ENCODE measurements around the gene DDX23. TPM values are rescaled to one million over a fixed set of nuclear protein-coding genes. Genes with fewer than 3 reads are reported as not detected.

Gene DDX23
- total RNA-seq: 51.7 and 63.4 TPM in 2 replicates

DNA sequence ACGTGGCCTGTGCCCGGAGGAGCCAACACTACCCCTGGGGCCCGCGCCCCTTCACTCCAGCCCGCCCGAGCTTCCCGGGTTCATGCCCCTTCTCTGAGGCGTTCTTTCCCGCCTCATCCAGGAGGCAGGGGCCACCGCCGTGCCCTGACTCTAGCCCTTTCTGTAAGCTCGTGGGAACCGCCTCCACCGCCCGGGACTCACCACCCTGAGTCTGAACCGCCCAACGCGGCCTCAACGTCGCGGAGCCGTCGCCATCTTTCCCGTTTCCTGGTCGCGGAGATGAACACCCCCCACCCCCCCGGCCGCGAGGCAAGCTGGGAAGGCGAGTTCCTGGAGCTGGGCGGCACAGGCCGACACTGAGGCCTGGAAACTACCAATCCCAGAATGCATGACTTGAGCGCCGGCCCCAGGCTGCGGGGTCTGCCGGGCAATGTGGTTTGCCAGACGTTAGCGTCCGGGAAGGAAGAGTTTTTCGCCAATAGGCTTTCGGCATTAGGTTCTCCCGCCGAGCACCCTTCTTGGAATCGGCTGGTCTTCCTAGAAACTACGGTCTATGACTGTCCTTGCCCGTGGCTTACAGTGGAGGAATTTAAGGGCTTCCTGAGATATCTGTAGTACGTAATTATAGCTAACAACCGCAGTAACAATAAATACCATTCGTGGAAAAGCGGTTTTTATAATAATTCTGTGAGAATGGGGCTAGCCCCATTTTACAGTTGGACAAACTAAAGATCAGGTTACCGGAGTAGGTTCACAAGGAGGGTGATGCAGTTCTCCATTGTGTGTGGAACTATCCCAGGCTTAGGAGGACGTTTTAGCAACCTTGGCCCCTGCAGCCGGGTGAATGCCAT is at the start of gene DDX23:
Gene DDX23, minus strand, starts transcription at position 281 of the 851 bp plus-strand sequence. CDS start 6,381 bp downstream, outside the sequence.

DNA sequence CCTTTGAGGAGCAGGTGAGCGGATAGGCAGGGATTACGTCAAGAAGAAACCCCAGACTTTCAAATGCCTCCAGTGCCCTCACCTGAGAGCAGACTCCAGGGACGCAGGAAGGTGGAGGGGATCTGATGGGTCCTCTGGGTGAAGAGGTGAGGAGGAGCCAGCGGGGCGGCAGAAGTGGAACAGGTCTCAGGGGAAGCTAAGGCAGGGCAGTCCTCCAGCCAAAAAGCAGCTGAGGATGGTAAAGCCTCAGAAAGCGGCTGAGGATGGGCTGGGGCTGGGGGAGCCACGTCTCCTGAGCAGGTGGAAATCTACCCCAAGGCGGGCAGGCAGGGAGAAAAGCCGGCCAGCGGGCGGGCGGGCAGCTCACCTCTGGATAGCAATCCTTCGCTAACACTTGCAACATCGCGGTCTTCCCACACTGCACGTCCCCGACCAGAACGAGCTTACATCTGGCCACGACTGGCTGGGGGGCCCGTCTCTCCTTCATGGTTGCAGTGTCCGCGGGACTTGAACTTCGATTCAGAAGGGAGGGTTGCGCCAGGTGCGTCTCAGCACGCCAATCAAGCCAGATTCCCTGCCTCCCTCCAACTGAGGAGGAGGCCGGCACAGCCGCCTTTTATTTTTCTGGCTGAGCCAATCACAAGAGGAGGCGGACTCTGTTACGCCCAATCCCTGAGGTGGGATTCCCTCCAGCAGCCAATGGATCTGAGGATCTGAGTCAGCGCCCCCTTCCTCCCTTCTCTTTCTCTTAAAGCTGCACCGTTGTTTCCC is 13.5 kb upstream of the DDX23 start, which contains the start of gene RND1:
Gene RND1, minus strand, starts transcription at position 590 of the 771 bp plus-strand sequence. Its CDS starts 103 bp downstream, at position 487.

DNA sequence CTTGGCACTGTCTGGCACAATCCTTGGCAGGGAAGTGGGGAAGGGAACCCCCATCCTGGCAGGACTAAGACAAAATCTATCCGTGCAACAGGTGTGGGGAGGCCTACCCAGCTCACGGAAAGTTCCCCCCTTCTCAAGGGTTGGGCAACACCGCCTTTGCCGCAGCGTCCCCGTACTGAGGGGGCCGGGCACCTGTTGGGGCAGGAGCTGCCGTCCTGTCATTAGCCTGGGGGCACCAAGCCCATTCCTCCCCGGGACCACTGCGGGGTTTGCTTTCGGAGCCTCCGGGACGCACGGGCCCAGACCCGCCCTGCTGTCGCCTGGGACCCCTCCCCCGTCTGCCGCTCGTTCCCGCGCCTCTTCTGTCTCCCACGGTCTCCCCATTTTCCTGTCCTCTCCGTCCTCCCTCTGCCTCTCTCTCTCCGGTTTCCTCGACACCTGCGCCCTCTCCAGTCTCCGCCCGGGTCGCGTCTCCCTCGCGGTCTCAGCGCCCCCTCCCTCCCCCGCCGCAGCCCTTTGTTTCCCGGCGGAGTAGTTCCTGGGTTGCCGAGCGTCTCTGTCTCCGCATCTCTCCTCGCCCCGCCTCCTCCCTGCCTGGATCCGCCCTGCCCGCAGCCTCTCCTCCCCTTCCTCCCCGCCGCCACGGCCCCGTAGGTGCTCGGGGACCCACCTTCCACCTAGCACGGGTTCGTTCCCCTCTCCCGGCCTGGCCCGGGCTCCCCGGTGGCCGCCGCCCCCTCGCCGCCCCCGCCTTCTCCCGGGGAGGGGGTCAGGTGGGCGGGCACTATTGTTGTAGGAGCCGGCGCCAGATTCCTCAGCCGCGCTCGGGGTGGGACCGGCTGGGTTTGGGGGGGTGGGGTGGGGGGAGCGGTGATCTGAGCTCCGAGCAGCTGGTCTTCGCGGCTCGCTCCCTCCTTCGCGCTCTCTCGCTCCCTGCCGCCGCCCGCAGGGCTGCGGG is 33.8 kb downstream of the DDX23 start, which contains the start of gene CACNB3:
Gene CACNB3, plus strand, starts transcription at position 624 of the 958 bp plus-strand sequence. CDS start 434 bp downstream, outside the sequence.

GRCh38 chr12:48788854-48789775 is 62.8 kb downstream of the DDX23 start, which contains the start of gene ADCY6:
Gene ADCY6, minus strand, starts transcription at chr12:48789089. Its CDS starts 5,655 bp downstream, at chr12:48783434.

Small RNAs within 50 kb of the gene (small RNA-seq; reads per million reads assigned to genes)
- gene RF00019: not detected
- gene RNU6-600P: not detected

Other genes with a start within 250 kb of the DDX23 start
- gene KANSL2, start 169.9 kb downstream of the DDX23 start, total RNA-seq: 49.2 and 62.1 TPM in 2 replicates
- gene CCNT1, start 135.5 kb downstream of the DDX23 start, total RNA-seq: 34.9 and 43.1 TPM in 2 replicates
- gene ADCY6, start 63.1 kb downstream of the DDX23 start, total RNA-seq: 30.6 and 40.2 TPM in 2 replicates
- gene CACNB3, start 33.7 kb downstream of the DDX23 start, total RNA-seq: 26.1 and 34.0 TPM in 2 replicates
- 3.9 TPM in 2 replicates for gene RND1, start 13.7 kb upstream of the DDX23 start, total RNA-seq
- gene FKBP11, start 73.3 kb upstream of the DDX23 start, total RNA-seq: 19.1 and 23.8 TPM in 2 replicates
- 83.0 and 115 TPM in 2 replicates for gene ARF3, start 105.3 kb upstream of the DDX23 start, total RNA-seq
- 0.10 and 0.33 TPM in 2 replicates for gene WNT10B, start 119.6 kb upstream of the DDX23 start, total RNA-seq
- not detected in 2 replicates for gene WNT1, start 126.2 kb upstream of the DDX23 start, total RNA-seq
- 0.19 and 0.65 TPM in 2 replicates for gene DDN, start 147.2 kb upstream of the DDX23 start, total RNA-seq
- 58.9 and 74.1 TPM in 2 replicates for gene PRKAG1, start 166.6 kb upstream of the DDX23 start, total RNA-seq
- 45.7 and 68.0 TPM in 2 replicates for gene KMT2D, start 208.6 kb upstream of the DDX23 start, total RNA-seq
- gene RHEBL1, start 217.8 kb upstream of the DDX23 start, total RNA-seq: 0.33 and 1.3 TPM in 2 replicates
- 1.9 and 2.3 TPM in 2 replicates for gene DHH, start 242.6 kb upstream of the DDX23 start, total RNA-seq

Data from vein endothelial cell (primary cell).